K562 (cell line): ENCODE measurements around the gene IFI27L1. TPM values are rescaled to one million over a fixed set of nuclear protein-coding genes. Genes with fewer than 3 reads are reported as not detected.
A peak's percentile ranks its signal among the peaks of the same experiment; 100 is the strongest.

Experiments
- CBX2 ChIP-seq: fragments of 200-600 bp; sonication (generic); IDR thresholded peaks from one replicate; pipeline ENCODE4 v1.6.1; 2012; ENCODE audit warnings: mild to moderate bottlenecking, low read length, inconsistent platforms; ENCODE audit not compliant: insufficient read depth, poor library complexity, severe bottlenecking
- CEBPB ChIP-seq: fragments of 450-650 bp; IDR thresholded peaks from 2 replicates; pipeline ENCODE4 v1.6.1; 2016; ENCODE audit warnings: missing genetic modification characterization, missing compliant biosample characterization
- CREB5 ChIP-seq: fragments of 250-450 bp; sonication (Bioruptor Pico); IDR thresholded peaks from 2 replicates; pipeline ENCODE4 v1.5.0; 2020; ENCODE audit warnings: mild to moderate bottlenecking
- CREBBP ChIP-seq: IDR thresholded peaks from one replicate; pipeline ENCODE4 v1.6.1; 2012; ENCODE audit warnings: low read depth, mild to moderate bottlenecking, control low read depth, inconsistent platforms, low read length
- EGR1 ChIP-seq: fragments of 450-650 bp; conservative IDR thresholded peaks from 2 replicates; pipeline ENCODE4 v1.6.1; 2017; ENCODE audit warnings: mild to moderate bottlenecking
- HDGF ChIP-seq: fragments of 450-650 bp; IDR thresholded peaks from 2 replicates; pipeline ENCODE4 v1.6.1; 2016
- HMGN3 ChIP-seq: IDR thresholded peaks from 2 replicates; pipeline ENCODE4 v1.6.1; 2011; ENCODE audit warnings: borderline replicate concordance, low read depth, mild to moderate bottlenecking, mixed read lengths, low read length; ENCODE audit not compliant: insufficient read length; ENCODE audit errors: extremely low read depth
- HNRNPK ChIP-seq: fragments of 200-400 bp; formaldehyde crosslinking; IDR thresholded peaks from one replicate; pipeline ENCODE4 v1.6.1; 2018; ENCODE audit warnings: mild to moderate bottlenecking, low read depth, low read length; ENCODE audit not compliant: poor library complexity, severe bottlenecking
- NEUROD1 ChIP-seq: fragments of 150-350 bp; IDR thresholded peaks from 2 replicates; pipeline ENCODE4 v1.6.1; 2014; ENCODE audit warnings: borderline replicate concordance, low read length, low read depth; ENCODE audit not compliant: partially characterized antibody
- NR2C2 ChIP-seq, 2 experiments: fragments of 200-800 bp in 1 of 2; sonication (Bioruptor generic) in 1 of 2; sonication (generic) in 1 of 2; formaldehyde crosslinking in 1 of 2; IDR thresholded peaks; 2 replicates each; pipeline versions ENCODE4 v1.6.1 to v1.8.0; 2016 to 2022; ENCODE audit warnings: mild to moderate bottlenecking in 1 of 2, missing compliant biosample characterization in 1 of 2, missing genetic modification characterization in 1 of 2, missing genetic modification reagents in 1 of 2
- NR3C1 ChIP-seq: sonication (generic); formaldehyde crosslinking; IDR thresholded peaks from 2 replicates; pipeline ENCODE4 v1.8.1; 2022; ENCODE audit warnings: missing genetic modification reagents
- PCBP2 ChIP-seq: fragments of 200-400 bp; formaldehyde crosslinking; IDR thresholded peaks from 2 replicates; pipeline ENCODE4 v1.6.1; 2018; ENCODE audit warnings: low read length, low read depth, mild to moderate bottlenecking, moderate library complexity; ENCODE audit not compliant: poor library complexity, severe bottlenecking
- PHF8 ChIP-seq: fragments of 200-600 bp; sonication (generic); IDR thresholded peaks from 2 replicates; pipeline ENCODE4 v1.6.1; 2012; ENCODE audit warnings: mixed run types, mild to moderate bottlenecking, inconsistent platforms, low read length, moderate library complexity, borderline replicate concordance
- PREB ChIP-seq: sonication (generic); formaldehyde crosslinking; IDR thresholded peaks from 2 replicates; pipeline ENCODE4 v1.8.1; 2023; ENCODE audit warnings: mild to moderate bottlenecking, missing genetic modification reagents
- RAD51 ChIP-seq: fragments of 450-650 bp; IDR thresholded peaks from 2 replicates; pipeline ENCODE4 v1.7.1; 2016; ENCODE audit warnings: low read depth, mild to moderate bottlenecking, borderline replicate concordance
- SIN3B ChIP-seq: fragments of 450-650 bp; IDR thresholded peaks from 2 replicates; pipeline ENCODE4 v1.6.1; 2017; ENCODE audit warnings: low read depth, mild to moderate bottlenecking, moderate library complexity
- SIX5 ChIP-seq, 2 experiments: IDR thresholded peaks; 2 replicates each; pipeline ENCODE4 v1.6.1; 2011; ENCODE audit warnings: low read length in 2 of 2, borderline replicate concordance in 1 of 2, low read depth in 1 of 2, mild to moderate bottlenecking in 1 of 2, moderate library complexity in 1 of 2; ENCODE audit not compliant: insufficient read depth in 1 of 2
- SMARCB1 ChIP-seq: IDR thresholded peaks from 2 replicates; pipeline ENCODE4 v1.6.1; 2011; ENCODE audit warnings: improper control_type of control experiment, low read depth; ENCODE audit not compliant: insufficient read length
- SRSF1 ChIP-seq: fragments of 200-400 bp; formaldehyde crosslinking; IDR thresholded peaks from 2 replicates; pipeline ENCODE4 v1.6.1; 2017; ENCODE audit warnings: mild to moderate bottlenecking, low read depth, low read length, moderate library complexity
- TCF7 ChIP-seq: sonication (generic); IDR thresholded peaks from 2 replicates; pipeline ENCODE4 v1.6.1; 2016; ENCODE audit warnings: antibody characterized with exemption, borderline replicate concordance
- THAP7 ChIP-seq: fragments of 250-450 bp; sonication (Bioruptor Pico); IDR thresholded peaks from 2 replicates; pipeline ENCODE4 v1.5.0; 2021
- WHSC1 ChIP-seq: IDR thresholded peaks from one replicate; pipeline ENCODE4 v1.6.1; 2012; ENCODE audit warnings: low read length, control low read depth, inconsistent platforms
- ZBED1 ChIP-seq: IDR thresholded peaks from 2 replicates; pipeline ENCODE4 v1.6.1; 2014
- ZFP1 ChIP-seq: fragments of 450-650 bp; formaldehyde crosslinking; IDR thresholded peaks from 2 replicates; pipeline ENCODE4 v1.4.0; 2020; ENCODE audit warnings: mild to moderate bottlenecking, mixed read lengths
- ZNF551 ChIP-seq: fragments of 250-450 bp; sonication (Bioruptor Pico); IDR thresholded peaks from 2 replicates; pipeline ENCODE4 v1.5.0; 2021; ENCODE audit warnings: mild to moderate bottlenecking, moderate library complexity
- ZNF699 ChIP-seq: fragments of 250-450 bp; sonication (Bioruptor Pico); IDR thresholded peaks from 2 replicates; pipeline ENCODE4 v1.8.0; 2021; ENCODE audit warnings: mild to moderate bottlenecking, moderate library complexity; ENCODE audit not compliant: insufficient replicate concordance
- polyA plus RNA-seq, 8 experiments: library from polyadenylated mRNA; depleted of rRNA in 4 of 8; stranded (reverse) in 5 of 8; unstranded in 3 of 8; fragments of >200 nt; fragmentation: Nextera tagmentation in 2 of 8; fragmentation: Illumina TruSeq in 1 of 8; extraction: Ambion mirVana in 2 of 8; extraction: Trizol in 1 of 8; gene quantifications; 2 replicates each; pipeline versions ENCODE4 v1.2.1 to v1.2.3, GENCODE V29; 2011 to 2014; ENCODE audit warnings: inconsistent platforms in 1 of 8, missing spikeins in 1 of 8
- total RNA-seq, 7 experiments: library from RNA; depleted of rRNA in 6 of 7; stranded (reverse); fragments of >200 nt in 6 of 7; fragmentation: Illumina TruSeq in 2 of 7; extraction: Trizol in 2 of 7; gene quantifications; 2 replicates each; pipeline versions ENCODE4 v1.2.1 to v1.2.3, GENCODE V29; 2011 to 2021; ENCODE audit warnings: low replicate concordance in 1 of 7

The IFI27L1 gene
- total and polyA plus RNA-seq, 9 of the 15 experiments (the other 6 are each of a cell fraction or from before 2014, with no cell fraction given): 14.5 to 28.0 (median 23.8) TPM

GRCh38 chr14:94080621-94081385, at the start of gene IFI27L1, which contains the start of gene DDX24 (continued):
- TF ChIP-seq CREB5 (CRISPR knock-in tag) (no peak), THAP7 (CRISPR knock-in tag) (no peak), CEBPB (no peak), PREB (CRISPR knock-in tag) (no peak), HNRNPK (no peak), CREBBP (no peak), SIN3B (no peak), HMGN3 (no peak), SMARCB1 (no peak), HDGF (no peak), PHF8 (peak; percentile 84; the same call in 1 of the 2 replicates), NR3C1 (no peak), CBX2 (no peak), ZFP1 (CRISPR knock-in tag) (no peak), NEUROD1 (peak; percentile 55), TCF7 (no peak), ZBED1 (no peak), PCBP2 (no peak), SIX5 (IDR thresholded peaks at IDR 0.05; ENCODE audit: borderline replicate concordance in 1 of 2, insufficient read depth in 1 of 2, low read depth in 1 of 2, low read length in 2 of 2) (no peak), ZNF699 (no peak), NR2C2 (CRISPR knock-in tag; IDR thresholded peaks at IDR 0.05) (no peak), NR2C2 (tag; IDR thresholded peaks at IDR 0.05) (peak; percentile 91), RAD51 (no peak), EGR1 (no peak), SRSF1 (no peak), WHSC1 (no peak), ZNF551 (no peak)
